ENCODE data around the gene RGS3.

Gene RGS3

DNA sequence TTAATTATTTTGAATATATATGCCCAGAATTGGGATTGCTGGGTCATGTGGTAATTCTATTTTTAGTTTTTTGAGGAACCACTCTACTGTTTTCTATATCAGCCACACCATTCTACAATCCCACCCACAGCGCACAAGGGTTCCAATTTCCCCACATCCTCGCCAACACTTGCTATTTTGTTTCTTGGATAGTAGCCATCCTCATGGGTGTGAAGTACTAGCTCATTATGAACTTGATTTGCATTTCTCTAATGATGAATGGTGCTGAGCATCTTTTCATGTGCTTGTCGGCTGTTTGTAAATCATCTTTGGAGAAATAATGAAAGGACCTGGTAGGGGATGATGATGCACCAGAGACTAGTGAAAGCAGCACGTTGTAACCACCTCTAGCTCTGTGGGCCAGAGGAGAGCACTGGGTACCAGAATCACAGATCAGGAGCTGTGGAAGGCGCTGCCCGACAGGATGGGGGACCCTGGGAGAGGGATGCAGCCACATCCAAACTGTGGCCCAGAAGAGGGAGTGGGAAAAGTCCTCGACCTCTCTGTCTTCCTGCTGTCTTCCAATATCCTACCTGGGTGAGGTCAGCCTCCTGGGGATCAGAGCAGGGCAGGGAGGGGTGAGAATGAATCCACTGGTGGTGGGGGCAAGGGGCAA is 155.4 kb downstream of the RGS3 start:
- no peak for DNase-seq (ENCODE audit: low read depth, low spot score)

DNA sequence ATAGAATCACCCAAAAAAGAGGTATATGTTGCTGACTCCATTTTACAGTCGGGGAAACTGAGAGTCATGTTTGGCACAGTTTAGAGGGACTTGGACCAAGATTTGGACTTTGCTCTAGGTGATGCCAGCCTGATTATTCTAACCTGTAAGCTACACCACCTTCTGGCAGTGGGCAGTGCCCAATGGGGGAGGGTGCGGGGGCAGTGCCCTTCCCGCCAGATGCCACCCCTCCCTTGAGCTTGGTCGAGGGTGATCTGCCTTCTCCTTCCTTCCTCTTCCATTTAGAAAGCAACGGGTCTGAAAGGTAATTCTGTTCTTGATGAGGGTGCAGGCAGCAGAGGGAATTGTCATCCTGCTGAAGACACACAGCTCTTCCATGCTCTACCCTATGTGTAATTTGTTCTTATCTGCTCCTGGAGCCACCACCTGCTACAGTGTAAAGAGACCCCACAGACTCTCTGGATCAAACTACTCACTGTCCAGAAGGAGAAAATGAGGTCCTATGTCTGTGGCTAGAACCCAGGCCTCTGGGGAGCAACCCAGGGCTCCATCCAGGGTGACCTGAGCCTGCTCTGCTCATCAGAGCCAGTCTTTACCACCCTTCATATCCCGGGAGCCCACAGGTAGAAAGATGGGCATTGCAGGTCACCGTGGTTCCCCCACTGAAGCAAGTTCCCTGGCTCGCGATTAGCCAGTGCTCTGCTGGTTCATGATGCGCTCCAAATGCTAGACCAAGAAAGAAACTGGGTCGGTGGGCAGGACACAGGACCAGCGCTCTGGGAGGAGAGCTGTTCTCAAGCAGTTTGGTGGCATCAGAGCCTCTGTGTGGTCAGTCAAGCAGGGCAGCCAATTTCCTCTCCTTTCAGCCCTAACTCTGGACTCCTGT is 156.2 kb downstream of the RGS3 start:
- DNase-seq (ENCODE audit: low read depth, low spot score) = no peak

DNA sequence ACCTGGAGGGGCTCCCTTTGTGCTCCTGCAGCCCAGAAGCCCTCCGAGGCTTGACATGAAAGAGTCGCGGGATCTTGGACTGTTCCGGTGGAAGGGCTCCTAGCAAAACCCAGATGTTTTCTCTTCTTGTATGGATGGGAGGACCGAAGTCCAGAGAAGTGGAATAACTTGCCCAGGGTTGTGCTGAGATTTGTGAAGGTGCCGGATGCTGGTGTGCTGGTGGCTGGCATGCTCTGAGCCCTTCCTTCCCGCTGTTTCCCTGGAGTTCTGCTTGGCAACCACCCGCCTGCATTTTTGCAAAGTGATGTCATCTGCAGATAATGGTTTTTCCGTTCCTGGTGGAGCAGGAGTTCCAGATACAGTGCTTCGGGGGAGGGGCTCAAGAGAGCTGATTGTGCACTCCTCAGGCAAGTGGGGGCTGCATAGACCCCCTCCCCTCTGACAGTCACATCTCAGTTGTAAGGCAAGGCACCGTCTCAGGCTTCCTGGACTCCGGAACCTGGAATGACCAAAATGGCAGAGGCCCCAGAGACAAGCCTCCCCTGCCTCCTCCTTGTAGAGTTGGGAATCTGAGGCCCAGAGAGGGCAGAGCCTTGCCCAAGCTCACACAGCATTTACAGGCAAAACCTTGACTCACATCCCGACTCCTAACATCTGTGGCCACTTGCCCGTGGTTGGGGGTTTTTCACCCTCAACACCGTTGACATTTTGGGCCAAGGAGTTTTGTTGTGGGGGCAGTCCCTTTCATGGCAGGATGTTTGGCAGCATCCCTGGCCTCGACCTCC is 157.0 kb downstream of the RGS3 start:
- DNase-seq (ENCODE audit: low read depth, low spot score) = peak; percentile 50

DNA sequence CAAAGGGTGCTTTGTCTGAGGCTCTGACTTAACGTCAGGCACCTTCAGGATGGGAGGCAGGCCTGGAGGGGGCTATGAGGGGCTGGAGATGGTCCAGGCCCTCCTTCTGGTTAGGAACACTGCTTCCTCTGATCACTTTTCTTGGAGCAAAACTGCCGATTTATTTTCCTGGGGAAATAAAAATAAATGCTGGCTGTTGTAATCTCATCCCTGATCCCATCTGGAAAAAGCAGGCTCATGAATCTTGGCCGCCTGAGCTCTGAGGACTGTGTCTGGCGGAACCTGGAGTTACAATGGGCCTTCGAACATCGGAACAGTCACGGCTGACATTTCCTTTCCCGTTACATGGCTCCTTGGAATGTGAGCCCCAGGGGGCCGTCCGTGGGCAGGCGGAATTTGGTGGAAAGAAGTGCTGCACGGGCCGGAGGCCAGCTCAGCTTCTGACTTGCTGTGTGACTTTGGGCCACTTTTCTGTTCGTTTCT is 157.8 kb downstream of the RGS3 start:
- DNase-seq (ENCODE audit: low read depth, low spot score) = no peak

DNA sequence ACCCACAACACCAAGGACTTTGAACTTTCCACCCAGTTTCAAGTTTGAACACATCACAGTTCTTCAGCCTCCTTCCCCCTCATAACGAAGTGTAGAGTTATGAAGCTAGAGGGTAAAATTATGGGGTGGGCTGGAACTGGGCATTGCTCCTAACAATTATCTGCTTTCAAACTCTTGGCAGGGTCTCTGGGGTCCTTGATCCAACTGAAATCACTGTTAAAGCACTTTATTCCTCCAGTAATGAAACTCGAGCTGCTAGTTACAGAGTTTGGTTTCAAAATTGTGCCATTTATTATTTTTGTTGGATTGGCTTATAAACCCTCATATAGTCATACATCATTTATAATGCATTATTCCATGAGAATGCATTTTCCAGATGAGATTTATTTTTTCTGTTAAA is 158.5 kb downstream of the RGS3 start:
- no peak for DNase-seq (ENCODE audit: low read depth, low spot score)

DNA sequence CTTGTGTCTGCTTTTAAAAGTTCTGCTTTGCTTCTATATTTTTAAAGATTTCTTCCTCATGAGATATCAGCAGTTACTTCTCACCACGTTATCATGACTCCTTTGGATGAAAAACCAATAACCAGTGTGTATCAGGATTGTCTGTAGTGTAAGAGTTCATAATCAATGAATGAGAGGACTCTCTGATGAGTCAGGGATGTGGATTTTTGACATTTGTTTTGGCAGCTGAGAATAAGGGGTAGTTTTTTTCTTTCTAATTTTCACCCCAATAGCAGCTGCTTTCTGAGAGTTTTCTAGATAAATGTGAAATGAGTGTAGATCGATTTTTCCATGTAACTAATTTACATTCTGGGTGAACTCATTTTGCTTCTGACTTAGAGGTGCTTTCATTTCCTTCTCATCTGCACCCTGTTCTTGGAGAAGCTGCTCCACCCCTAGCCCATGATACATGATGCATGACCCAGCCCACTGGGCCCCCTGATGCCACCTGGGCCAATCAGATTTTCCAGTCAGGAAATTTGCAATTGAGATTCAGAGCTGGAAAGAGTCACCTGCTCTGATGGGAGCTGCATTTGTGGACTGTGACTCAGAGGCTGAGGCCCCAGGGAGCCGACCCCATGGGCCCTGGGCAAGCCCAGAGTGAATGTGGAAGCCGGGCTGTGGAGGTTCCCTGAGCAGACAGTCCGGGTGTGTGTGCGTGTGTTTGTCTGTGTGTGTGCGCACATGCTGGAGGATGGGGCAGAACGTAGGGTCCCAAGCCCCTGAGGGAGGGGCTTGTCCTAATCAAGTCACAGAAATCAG is 159.3 kb downstream of the RGS3 start:
- DNase-seq (ENCODE audit: low read depth, low spot score) = peak; percentile 70

DNA sequence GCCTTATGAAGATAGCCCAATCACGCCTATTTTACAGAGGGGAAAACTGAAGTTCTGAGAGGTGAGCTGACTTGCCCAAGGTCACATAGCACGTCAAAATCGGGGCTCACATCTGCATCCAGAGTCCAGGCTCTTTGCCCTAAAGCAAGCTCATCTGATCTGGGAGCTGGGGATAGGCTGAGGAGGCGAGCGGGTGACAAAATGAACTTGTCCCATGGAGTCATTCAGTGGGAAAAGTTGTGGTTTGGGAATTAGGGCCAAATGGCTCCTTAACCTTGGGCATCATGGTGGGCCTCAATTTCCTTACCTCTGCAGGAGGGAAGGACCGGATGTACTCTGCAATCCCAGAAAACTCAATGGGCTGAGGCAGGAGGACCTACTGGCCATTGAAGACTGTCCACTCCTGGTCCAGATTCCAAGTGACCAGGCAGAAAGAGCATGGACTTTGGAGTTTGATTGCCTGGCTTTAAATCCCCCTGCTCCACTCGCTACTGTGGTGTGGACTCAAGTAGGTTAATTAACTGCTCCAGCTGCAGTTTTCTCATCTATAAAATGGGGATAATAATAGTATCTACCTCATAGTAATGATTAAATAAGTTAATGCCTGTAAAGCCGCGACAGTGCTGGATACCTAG is 160.4 kb downstream of the RGS3 start:
- DNase-seq (ENCODE audit: low read depth, low spot score) = no peak

DNA sequence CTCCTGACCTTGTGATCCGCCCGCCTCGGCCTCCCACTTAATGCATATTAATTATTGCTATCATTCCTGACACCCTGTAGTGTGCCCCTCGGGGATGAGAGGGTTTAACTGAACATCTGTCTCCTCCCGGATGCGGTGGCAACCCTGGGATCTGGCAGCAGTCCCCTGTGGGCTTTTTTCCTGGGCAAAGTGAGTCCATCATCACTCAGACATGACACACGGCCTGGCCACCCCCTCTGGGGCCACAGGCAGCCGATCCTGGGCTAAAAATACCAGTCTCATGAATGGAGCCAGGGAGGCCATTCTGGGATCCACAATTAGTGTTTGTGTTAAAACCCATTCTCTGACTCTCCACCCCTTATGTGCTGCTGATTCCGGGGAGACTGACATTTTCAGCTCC is 161.2 kb downstream of the RGS3 start:
- no peak for DNase-seq (ENCODE audit: low read depth, low spot score)

DNA sequence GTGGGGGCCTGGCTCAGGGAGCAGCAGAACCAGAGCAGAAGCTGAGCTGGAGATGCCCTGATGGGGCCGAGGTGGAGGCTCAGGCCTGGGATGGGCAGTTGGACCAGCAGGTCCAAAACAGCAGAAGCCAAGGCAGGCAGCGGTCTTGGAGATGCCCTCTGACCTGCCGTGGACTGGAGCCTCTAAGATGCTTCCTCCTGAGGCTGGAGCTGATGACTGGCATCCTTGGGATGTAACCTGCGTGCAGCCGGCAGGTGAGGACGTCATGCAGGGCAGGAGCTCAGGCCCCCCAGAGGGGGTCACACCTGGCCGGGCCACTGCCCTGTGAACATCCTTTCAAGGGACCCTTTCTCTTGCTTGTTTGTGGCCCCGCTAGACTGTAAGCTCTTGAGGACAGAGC is 162.0 kb downstream of the RGS3 start:
- DNase-seq (ENCODE audit: low read depth, low spot score) = no peak

DNA sequence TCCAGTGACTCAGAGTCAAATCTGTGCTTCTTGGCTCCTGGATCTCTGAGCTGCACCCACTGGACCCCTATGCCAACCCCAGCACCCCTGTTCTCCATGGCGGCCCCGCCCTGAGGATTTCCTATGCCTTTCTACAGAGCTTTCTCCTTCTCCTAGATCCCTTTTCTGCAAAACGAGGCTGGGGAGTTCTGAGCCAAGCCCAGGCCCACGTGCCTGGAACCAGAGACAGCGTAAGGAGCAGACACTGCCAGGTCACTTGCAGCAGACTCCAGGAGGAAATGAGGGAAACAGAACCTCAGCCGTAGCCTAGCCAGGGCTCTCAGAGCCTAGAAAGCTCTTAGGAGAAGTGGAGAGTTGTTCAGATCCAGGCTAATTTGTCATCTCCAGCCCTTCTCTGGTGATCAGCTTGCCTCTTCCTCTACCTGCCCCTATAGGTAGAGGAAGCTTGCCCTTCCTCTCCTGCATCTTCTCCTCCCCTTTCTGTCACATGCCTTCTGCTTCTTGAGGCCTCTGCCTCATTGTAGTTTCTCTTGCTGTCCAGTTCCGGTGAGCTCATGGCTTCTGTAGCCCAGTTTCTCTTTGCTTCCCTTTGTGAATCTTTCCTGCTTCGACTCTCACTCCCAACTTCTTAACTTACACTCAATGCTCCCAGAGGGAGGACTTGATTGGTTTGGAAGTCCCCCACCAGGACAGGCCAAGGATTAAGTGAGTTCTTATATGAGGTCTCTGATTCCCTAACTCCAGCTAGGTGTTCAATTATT is 163.4 kb downstream of the RGS3 start:
- DNase-seq (ENCODE audit: low read depth, low spot score) = no peak

DNA sequence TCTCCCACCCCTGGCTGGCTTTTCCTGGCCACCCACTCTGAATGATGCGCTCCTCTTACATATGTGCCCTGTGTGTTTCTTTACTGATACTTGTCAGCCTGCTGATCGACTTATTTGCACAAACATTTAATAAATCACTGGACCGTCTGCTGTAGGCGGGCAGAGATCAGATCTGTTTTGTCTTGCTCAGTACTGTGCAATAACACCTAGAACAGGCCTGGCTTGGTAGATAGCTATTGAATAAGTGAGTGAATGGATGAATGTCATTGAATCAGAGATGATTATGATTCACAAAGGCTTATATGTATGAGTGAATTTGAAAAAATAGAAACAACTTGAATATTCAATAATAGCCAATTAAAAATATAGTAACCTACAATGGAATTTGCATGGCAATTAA is 165.1 kb downstream of the RGS3 start:
- no peak for DNase-seq (ENCODE audit: low read depth, low spot score)

DNA sequence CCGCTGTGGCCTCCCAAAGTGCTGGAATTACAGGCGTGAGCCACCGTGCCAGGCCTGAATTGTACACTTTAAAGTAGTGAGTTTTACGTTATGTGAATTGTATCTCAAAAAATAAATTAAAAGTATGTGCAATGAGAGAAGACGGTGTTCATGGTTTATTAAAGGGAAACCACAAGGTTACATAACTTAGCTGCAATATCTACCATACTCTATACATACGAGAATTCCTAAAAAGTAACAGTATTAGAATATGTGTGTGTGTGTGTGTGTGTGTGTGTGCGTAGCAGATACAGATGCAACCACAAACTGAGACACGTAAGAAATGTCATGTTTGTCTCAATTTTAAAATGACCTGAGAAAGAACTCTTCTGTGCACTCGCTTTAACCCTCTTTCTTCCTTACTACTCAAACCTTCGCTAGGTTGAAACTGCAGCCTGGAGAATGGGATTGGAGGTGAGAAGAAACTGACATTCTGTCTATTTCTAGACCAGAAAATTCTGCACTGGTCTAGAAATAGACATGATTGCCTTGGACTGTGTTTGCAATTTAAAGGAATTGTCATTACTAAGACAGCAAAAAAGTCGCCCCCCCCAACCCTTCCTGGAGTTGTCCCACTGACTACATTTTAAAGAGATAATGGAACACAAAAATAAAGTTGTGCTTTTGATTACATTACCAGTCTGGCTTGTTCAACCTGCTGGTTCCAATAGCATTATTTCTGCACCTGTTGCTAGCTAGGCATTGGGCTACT is 167.0 kb downstream of the RGS3 start:
- no peak for DNase-seq (ENCODE audit: low read depth, low spot score)

DNA sequence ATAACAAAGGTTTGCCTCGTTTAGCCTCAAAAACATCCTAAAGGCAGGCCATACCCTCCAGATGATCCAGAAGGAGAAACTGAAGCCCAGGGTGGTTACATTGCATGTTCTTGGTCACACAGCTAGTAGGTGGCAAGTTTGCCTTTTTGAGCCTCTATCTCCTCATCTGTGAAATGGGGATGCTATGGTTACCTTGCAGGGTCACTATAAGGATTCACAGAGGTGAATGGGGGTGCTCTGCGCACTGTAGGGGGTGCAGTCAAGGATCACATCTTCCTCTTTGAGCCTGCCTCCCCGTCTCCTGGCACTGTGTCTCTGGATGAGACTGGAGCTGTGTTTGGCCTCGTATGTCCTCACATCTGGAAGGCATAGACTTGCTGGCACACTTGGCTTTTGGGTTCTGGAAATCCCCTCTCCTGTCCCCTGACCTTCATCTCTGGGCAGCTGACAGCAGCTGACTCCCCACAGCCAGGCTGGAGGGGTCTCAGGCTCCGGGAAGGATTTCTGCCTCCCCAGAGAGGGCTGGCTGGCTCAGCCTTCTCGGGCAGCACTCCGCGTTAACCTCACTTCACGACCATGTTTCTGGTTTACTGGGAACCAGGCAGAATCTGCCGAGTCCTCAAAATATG is 167.7 kb downstream of the RGS3 start:
- no peak for DNase-seq (ENCODE audit: low read depth, low spot score)

DNA sequence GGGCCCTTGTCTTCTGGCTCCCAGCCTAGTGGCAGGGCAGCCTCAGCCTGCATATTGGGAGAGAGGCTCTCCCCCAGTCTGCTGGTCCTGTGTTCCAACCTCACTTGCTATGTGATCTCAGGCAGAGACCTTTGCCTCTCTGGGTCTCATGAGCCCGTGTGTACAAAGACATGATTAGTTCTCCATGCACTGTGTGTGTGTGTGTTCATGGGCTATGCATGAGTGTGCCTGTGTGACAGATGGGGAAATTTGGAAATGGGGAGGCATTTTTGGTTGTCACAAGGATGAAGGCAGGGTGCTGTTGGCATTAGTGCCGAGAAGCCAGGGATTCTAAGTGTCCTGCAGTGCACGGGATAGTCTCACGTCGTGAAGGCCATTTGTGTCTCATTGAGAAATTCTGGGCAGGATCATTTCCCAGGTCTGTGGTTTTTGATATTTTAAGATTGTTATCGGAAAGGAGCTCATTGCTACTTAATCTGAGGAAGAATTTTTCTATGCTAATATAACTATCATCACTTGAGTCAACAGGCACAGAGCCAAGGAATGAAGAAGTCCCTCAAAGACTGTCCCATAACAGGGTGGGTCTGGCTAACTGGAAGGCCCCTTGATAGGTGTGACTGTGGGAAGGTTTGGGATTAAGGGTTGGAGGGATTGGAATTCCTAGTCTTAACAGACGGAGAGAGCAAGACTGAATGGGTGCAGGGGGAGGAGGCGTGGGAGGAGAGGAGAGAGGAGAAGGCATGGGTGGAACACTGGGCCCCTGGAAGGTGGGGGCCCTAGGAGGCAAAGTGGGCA is 168.5 kb downstream of the RGS3 start:
- DNase-seq (ENCODE audit: low read depth, low spot score) = no peak

DNA sequence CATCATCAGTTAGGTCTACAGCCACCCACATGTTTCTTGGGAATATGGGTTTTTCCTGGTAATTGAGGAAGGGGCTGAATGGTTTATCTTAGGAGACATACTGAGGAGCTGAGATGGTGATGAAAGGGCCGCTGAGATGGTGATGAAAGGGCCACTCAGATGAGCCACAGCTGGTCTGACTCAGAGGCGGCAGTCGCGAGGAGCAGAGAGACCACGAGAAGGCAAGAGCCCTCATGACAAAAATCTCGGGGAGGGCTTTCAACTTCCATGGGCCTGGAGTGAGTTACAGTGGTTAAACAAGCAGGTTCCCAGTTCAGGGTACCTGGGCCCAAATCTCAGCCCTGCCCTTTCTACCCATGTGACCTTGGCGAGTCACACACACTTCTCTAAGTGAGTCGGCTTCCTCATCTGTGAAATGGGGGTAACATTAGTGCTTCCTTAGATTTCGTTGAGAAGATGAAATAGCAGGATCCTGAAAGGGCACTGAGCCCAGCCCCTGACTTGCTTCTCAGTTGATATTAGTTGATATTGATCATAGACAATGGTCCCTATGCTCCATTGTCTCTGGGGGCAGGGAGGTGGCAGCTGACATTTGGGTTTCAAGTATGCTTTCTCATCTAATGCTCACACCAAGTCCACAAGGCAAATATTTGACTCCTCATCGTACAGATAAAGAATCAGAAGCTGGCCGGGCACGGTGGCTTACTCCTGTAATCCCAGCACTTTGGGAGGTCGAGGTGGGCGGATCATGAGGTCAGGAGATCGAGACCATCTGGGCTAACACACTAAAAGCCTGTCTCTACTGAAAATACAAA is 169.5 kb downstream of the RGS3 start:
- no peak for DNase-seq (ENCODE audit: low read depth, low spot score)

DNA sequence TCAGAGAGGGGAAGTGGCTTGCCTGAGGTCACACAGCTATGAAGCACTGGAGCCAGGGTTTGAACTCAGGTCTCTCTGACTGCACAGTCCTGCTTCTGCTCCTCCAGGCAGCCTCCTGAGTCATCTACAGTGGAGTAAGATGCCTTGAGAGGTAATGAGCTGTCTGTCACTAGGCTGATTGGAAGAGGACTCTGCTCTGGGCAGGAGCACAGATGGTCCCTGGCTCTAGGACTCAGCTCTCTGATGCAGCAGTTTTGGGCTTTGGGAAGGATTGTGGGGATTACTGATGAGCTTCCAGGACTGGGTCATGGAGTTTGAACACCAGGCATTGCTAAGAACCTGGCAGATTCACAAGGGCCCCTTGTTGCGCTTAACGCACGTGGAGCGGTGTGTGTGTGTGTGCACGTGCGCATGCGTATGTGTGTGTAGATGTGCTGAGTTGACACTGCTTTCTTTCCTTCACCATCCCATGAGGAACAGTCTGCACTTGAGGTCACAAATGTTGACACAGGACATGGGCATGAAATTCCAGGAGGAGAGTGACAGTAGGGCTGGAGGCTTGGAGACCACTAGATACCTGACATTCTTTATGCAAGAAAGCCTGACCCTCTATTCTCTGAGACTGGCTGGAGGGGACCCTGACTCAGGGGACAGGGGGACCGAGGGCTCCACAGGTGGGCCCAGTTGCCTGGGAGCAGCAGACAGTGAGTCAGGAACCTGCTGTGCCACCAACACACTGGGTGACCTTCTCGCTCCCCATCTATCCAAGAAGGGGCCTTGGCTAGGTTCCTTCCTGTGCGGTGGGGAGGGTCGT is 170.5 kb downstream of the RGS3 start:
- no peak for DNase-seq (ENCODE audit: low read depth, low spot score)
